Prostate gland (tissue), 2 donors: ENCODE data around the gene MAP3K9. TPM values are rescaled to one million over a fixed set of nuclear protein-coding genes. Genes with fewer than 3 reads are reported as not detected.

Source experiments
- DNase-seq: peaks from one replicate; pipeline ENCODE4 v3.0.0-alpha.2; 2019; ENCODE audit warnings: low spot score
- H3K27ac ChIP-seq, 2 donors: fragments of 200-600 bp; sonication (generic); 2 replicates each; pipeline ENCODE4 v1.5.1; 2017 to 2019
- H3K27me3 ChIP-seq: fragments of 200-600 bp; sonication (generic); replicated peaks from 2 replicates; pipeline ENCODE4 v1.5.1; 2019; ENCODE audit not compliant: insufficient read depth
- H3K36me3 ChIP-seq, 2 donors: fragments of 200-600 bp; sonication (generic); 1 replicate in 1 of 2; 2 replicates in 1 of 2; pipeline versions ENCODE4 v1.5.1 to v1.8.1; 2017 to 2019
- H3K4me1 ChIP-seq: fragments of 200-600 bp; sonication (generic); replicated peaks from 2 replicates; pipeline ENCODE4 v1.5.1; 2019
- H3K4me3 ChIP-seq, 2 donors: fragments of 200-600 bp; sonication (generic); 2 replicates each; pipeline ENCODE4 v1.5.1; 2017 to 2019
- H3K9me3 ChIP-seq: fragments of 200-600 bp; sonication (generic); 2 replicates; pipeline ENCODE4 v1.5.1; 2017
- POLR2A ChIP-seq: fragments of 450-650 bp; IDR thresholded peaks from one replicate; pipeline ENCODE4 v1.6.1; 2016; ENCODE audit warnings: antibody characterized with exemption, mild to moderate bottlenecking
- POLR2AphosphoS5 ChIP-seq: sonication (generic); formaldehyde crosslinking; IDR thresholded peaks from one replicate; pipeline ENCODE4 v1.6.1; 2017; ENCODE audit warnings: antibody characterized with exemption
- WGBS: methylation state at CpG from one replicate; pipeline ENCODE4 v1.1.5; 2018; 5-methylcytosine and 5-hydroxymethylcytosine counted together
- intact Hi-C: fragments of 100-400 bp; cut with DNase I; formaldehyde crosslinking; loops from one replicate; pipeline ENCODE4 v1.14.2; 2022
- total RNA-seq, 2 donors: library from RNA; depleted of rRNA; stranded (reverse); fragments of >200 nt; gene quantifications; one replicate each; pipeline ENCODE4 v1.1.0, GENCODE V29; 2016
- TF ChIP-seq, protein P1 (sequence below), 4 experiments: fragments of 200-600 bp in 2 of 4; fragments of 450-650 bp in 2 of 4; sonication (generic) in 2 of 4; IDR thresholded peaks; 1 replicate in 3 of 4; 2 replicates in 1 of 4; pipeline ENCODE4 v1.5.1; 2016 to 2019; ENCODE audit warnings: antibody characterized with exemption in 4 of 4, mild to moderate bottlenecking in 2 of 4, moderate library complexity in 2 of 4

The MAP3K9 gene
- total RNA-seq, 2 donors from 2014 or later = 5.3 to 9.5 TPM

DNA sequence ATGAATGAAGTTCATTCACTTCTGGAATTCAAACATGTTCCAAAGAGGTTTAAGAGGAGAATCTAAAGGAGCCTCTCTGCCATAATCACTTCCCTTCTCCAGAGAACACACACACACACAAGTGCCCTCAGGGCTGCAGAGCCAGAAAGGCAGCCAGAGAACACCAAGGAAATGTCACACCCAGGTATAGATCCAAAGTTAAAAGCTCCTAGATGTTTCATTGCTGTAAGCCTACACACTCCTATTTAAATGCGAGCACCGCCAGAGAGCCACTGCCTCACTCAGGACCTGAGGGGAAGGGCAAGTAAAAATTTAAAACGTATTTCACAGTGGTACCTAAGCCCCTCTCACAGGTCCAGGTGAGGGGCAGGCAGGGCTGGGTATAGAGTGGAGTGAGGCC, 85.2 kb downstream of the MAP3K9 start:
- no peaks in the 10 kb centered on the region for H3K27me3 ChIP-seq
- intact Hi-C loops = no loop called here
- TF ChIP-seq, protein P1, sequence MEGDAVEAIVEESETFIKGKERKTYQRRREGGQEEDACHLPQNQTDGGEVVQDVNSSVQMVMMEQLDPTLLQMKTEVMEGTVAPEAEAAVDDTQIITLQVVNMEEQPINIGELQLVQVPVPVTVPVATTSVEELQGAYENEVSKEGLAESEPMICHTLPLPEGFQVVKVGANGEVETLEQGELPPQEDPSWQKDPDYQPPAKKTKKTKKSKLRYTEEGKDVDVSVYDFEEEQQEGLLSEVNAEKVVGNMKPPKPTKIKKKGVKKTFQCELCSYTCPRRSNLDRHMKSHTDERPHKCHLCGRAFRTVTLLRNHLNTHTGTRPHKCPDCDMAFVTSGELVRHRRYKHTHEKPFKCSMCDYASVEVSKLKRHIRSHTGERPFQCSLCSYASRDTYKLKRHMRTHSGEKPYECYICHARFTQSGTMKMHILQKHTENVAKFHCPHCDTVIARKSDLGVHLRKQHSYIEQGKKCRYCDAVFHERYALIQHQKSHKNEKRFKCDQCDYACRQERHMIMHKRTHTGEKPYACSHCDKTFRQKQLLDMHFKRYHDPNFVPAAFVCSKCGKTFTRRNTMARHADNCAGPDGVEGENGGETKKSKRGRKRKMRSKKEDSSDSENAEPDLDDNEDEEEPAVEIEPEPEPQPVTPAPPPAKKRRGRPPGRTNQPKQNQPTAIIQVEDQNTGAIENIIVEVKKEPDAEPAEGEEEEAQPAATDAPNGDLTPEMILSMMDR (IDR thresholded peaks at IDR 0.05) = no peak
- TF ChIP-seq POLR2AphosphoS5 (no peak), POLR2A (no peak)

DNA sequence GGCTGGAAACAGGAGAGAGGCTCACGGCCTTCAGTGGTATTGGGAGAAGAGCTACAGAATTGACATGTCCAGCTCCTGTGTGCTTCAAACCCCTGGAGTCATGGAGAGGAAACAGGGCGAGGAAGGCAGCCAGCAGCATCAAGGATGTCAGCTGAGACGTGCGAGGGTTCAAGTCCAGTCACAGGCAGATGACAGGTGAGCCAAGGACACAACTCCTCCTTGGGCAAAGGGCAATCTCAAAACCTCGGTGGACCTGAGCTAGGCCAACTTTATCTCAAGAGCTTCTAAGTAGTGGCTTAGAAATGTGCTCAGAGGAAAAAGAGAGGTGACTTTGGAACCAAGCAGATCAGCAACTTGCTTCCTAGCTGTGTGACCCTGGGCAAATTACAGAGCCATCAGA, 86.0 kb downstream of the MAP3K9 start:
- TF ChIP-seq, protein P1 (IDR thresholded peaks at IDR 0.05) = no peak
- no peak for TF ChIP-seq POLR2A
- no peak for TF ChIP-seq POLR2AphosphoS5
- DNase-seq = no peak
- 92% methylated on average over 5 of the region's 5 CpGs for WGBS
- Histone ChIP-seq H3K36me3 (no peaks in the 10 kb centered on the region), H3K27ac (no peak overlapping the region), H3K27me3 (no peaks in the 10 kb centered on the region), H3K4me1 (no peaks in the 10 kb centered on the region), H3K4me3 (no peak overlapping the region), H3K9me3 (no peaks in the 10 kb centered on the region)
- intact Hi-C loops = no loop called here

More for the DNA sequence above, 85.2 kb downstream of the MAP3K9 start:
- WGBS = 69% methylated on average over 3 of the region's 3 CpGs
- no peak for DNase-seq
- no peaks in the 10 kb centered on the region for H3K36me3 ChIP-seq
- H3K27ac ChIP-seq = no peak overlapping the region
- no peak overlapping the region for H3K4me3 ChIP-seq
- no peaks in the 10 kb centered on the region for H3K4me1 ChIP-seq
- H3K9me3 ChIP-seq = no peaks in the 10 kb centered on the region

DNA sequence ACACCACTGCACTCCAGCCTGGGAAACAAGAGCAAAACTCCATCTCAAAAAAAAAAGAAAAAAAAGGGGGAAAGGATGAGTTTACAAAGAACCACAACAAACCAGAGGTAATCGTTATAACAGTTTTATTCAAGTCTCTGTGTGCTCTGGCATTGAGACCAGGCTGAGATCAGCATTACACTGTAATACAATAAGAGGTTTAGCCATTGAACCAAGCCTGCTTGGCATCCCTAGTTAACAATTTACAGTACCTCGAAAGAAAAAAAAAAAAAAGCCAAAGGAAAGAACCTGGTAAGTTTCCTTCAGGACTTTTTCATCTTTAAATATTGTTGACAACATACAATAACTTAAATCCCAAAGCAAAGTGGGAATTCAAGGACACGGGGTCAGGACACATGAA, 86.9 kb downstream of the MAP3K9 start:
- DNase-seq = no peak
- no peak overlapping the region for H3K27ac ChIP-seq
- no peaks in the 10 kb centered on the region for H3K27me3 ChIP-seq
- no peaks in the 10 kb centered on the region for H3K4me1 ChIP-seq
- no peak for TF ChIP-seq POLR2AphosphoS5
- TF ChIP-seq, protein P1 (IDR thresholded peaks at IDR 0.05) = no peak
- no peak for TF ChIP-seq POLR2A
- H3K9me3 ChIP-seq = no peaks in the 10 kb centered on the region
- WGBS = 55% methylated on average over 3 of the region's 3 CpGs
- H3K4me3 ChIP-seq = no peak overlapping the region
- no peaks in the 10 kb centered on the region for H3K36me3 ChIP-seq
- intact Hi-C loops = no loop called here

DNA sequence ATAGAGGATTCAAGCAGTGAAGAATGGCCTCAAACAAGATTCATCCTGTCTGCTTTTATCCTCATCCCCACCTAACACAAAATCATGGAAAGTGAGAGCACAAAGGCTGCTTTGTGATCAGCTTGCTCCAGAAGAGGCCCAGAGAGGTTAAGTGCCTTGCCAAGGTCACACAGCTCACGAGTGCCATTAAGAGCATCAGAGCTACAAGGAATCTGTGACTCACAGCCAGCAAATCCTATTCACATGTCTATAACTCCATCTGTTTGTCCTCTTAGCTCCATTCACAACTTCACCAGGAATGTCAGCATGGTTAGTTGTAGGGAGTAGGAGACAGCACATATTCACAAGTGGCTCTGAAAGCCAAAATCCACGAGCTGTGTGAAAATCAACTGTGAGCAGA, 87.8 kb downstream of the MAP3K9 start:
- Histone ChIP-seq H3K27ac (no peak overlapping the region), H3K9me3 (no peaks in the 10 kb centered on the region), H3K4me1 (no peaks in the 10 kb centered on the region), H3K27me3 (no peaks in the 10 kb centered on the region), H3K36me3 (no peaks in the 10 kb centered on the region), H3K4me3 (no peak overlapping the region)
- 76% methylated on average over 2 of the region's 2 CpGs for WGBS
- TF ChIP-seq, protein P1 (IDR thresholded peaks at IDR 0.05) = no peak
- TF ChIP-seq POLR2AphosphoS5 = no peak
- TF ChIP-seq POLR2A = no peak
- no peak for DNase-seq
- intact Hi-C loops = no loop called here

DNA sequence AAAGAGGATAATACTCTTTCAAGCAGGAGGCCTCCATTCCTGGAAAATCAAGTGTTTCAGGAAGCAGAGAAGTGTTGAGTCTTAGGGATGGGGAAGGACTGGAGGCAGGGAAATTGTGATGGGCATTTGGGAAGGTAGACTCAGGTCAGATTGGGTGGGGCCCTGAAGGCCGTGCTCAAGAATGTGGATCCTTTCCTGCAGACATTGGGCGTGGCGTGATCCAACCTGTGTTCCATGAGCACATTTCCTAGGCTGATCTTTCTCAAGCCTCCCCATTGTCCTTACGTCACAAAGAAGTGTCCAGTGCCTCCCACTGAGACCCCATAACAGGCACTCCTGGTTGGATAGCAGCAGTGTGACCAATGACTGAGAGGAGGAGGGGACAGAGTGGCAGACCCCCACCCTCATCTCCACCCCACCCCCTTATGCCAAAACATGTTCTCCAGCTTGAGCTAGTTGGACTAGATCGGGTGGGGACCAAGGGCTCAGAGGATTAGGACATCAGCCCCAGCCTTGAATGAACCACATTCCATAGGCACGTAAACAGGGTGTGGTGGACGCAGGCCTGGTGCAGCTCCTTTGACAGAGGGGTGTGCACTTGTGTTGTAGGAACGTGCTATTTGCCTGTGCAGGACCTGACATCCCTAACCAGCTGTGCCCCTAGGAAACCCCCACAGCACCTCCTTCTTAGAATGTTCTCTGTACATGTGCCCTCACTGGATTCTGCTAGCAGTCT, 90.8 kb downstream of the MAP3K9 start:
- 74% methylated on average over 8 of the region's 8 CpGs for WGBS
- Histone ChIP-seq H3K4me1 (no peaks in the 10 kb centered on the region), H3K9me3 (no peaks in the 10 kb centered on the region), H3K27me3 (no peaks in the 10 kb centered on the region), H3K27ac (no peak overlapping the region), H3K36me3 (no peaks in the 10 kb centered on the region), H3K4me3 (no peak overlapping the region)
- no peak for DNase-seq
- TF ChIP-seq, protein P1 (IDR thresholded peaks at IDR 0.05) = no peak
- TF ChIP-seq POLR2AphosphoS5 = no peak
- TF ChIP-seq POLR2A = no peak
- intact Hi-C loops = loop anchor here (10.0 kb wide), 1 partner anchor 94 kb away; no protein-coding TSS in a partner anchor
